SH-SY5Y (cell line): Measurements from ENCODE around the gene YWHAG.

Source experiments
- GATA2 ChIP-seq: IDR thresholded peaks from 2 replicates; pipeline ENCODE4 v1.6.1; 2011; ENCODE audit warnings: mild to moderate bottlenecking, low read depth, low read length
- GATA3 ChIP-seq: IDR thresholded peaks from 2 replicates; pipeline ENCODE4 v1.6.1; 2011; ENCODE audit warnings: low read depth, mild to moderate bottlenecking, low read length, moderate library complexity

DNA sequence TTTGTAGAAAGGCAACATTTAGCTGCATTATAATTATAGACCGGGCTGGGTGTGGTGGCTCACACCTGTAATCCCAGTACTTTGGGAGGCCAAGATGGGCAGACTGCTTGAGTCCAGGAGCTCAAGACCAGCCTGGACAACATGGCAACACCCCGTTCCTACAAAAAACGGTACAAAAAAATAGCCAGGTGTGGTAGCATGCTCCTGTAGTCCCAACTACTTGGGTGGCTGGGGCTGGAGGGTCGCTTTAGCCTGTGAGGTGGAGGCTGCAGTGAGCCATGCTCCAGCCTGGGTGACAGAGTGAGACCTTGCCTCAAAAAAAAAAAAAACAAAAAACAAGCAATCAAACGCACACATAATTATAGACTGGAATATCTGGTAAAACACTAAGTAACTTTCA, 5.0 kb downstream of the YWHAG start:
- TF ChIP-seq GATA2 (no peak), GATA3 (no peak)
